IPS DF 4.7 (cell line): ENCODE results near the gene C14orf93.
"Not testable (repeated sequence)": the region's sequence is repeated elsewhere in the genome, so short reads cannot be mapped to it uniquely, and the experiment has no call there.

Experiments used
- DNase-seq: peaks from one replicate; pipeline ENCODE4 v3.0.0-alpha.2; 2013; ENCODE audit warnings: low spot score; ENCODE audit errors: extremely low read depth

The C14orf93 gene

GRCh38 chr14:22976620-22977433 is 33.1 kb downstream of the C14orf93 start:
- DNase-seq, result no peak

GRCh38 chr14:22974530-22975313 is 35.2 kb downstream of the C14orf93 start:
- no peak for DNase-seq

- DNase-seq, result no peak
Measured at GRCh38 chr14:22973217-22974032, 36.5 kb downstream of the C14orf93 start.

GRCh38 chr14:22972313-22972930 is 37.5 kb downstream of the C14orf93 start:
- DNase-seq, result no peak

GRCh38 chr14:22971152-22971551 is 38.8 kb downstream of the C14orf93 start:
- no peak for DNase-seq

- no peak for DNase-seq
Measured at GRCh38 chr14:22966783-22967269, 43.1 kb downstream of the C14orf93 start.

GRCh38 chr14:22965916-22966782 is 43.8 kb downstream of the C14orf93 start:
- not testable (repeated sequence) for DNase-seq

- no peak for DNase-seq
Measured at GRCh38 chr14:22962061-22962676, 47.8 kb downstream of the C14orf93 start.

- DNase-seq, result no peak
Measured at GRCh38 chr14:22955702-22956569, 54.0 kb downstream of the C14orf93 start.

GRCh38 chr14:22952418-22952817 is 57.5 kb downstream of the C14orf93 start:
- DNase-seq, result no peak

- not testable (repeated sequence) for DNase-seq
Measured at GRCh38 chr14:22951795-22952194, 58.1 kb downstream of the C14orf93 start.

- DNase-seq, result no peak
Measured at GRCh38 chr14:22945642-22946041, 64.3 kb downstream of the C14orf93 start.

- no peak for DNase-seq
Measured at GRCh38 chr14:22939684-22940083, 70.3 kb downstream of the C14orf93 start.
